Adipose tissue (tissue), 3 donors: ENCODE data around the gene PIEZO1. TPM values are rescaled to one million over a fixed set of nuclear protein-coding genes. Genes with fewer than 3 reads are reported as not detected.
A peak's percentile ranks its signal among the peaks of the same experiment; 100 is the strongest.

Source experiments
- H3K27ac ChIP-seq: one replicate; pipeline ENCODE4 v1.5.1; 2013; ENCODE audit warnings: low read depth, low read length
- WGBS, 3 donors: extraction: QIAGEN DNeasy Blood & Tissue Kit; methylation state at CpG; one replicate each; pipeline ENCODE4 v1.1.7; 2013; 5-methylcytosine and 5-hydroxymethylcytosine counted together
- polyA plus RNA-seq, 3 donors: library from polyadenylated mRNA; stranded (reverse); fragments of 200-250 nt; gene quantifications; one replicate each; pipeline ENCODE4 v1.2.3, GENCODE V29; 2013
- donor health status: healthy with polysubstance abuse.
- donor health status: Bipolar disorder and iron deficiency.
- donor health status: healthy.

PIEZO1 gene
- polyA plus RNA-seq, 3 donors, result 61.0 to 436 (median 237) TPM

DNA sequence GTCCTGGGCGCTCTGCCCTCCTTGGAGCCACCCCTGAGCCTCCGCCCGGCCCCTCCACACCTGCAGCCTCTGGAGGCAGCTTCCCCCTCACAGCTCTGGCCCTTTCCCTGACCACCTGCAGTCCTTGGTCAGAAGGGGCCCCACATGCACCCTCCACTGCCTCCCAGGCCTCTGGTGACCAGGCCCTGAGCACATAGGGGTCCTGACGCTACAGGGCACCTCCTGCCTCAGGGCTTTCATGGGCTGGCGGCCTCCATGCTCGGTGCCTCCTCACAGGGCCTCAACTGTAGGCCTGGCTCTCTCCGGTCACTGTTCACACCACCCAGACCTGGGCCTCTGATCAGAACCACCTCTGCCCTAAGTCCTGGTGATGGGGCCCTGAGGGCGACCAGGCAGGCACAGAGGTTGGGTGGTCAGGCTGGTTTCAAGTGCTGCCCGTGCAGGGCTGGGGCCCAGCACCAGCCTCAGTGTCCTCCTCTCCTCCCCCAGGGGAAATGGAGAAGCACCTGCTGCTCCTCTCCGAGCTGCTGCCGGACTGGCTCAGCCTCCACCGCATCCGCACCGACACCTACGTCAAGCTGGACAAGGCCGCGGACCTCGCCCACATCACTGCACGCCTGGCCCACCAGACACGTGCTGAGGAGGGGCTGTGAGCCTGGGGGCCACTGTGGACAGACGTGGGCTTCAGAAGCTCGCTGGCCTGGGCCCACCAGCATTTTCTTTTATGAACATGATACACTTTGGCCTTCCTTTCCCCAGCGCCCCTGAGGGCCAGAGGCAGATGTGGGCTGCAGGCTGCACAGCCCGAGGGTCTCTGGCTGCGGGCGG lies 22.8 kb upstream of the PIEZO1 start:
- 90 to 94% (median 94%) methylated on average over 26 of the region's 26 CpGs for whole genome bisulfite sequencing, 3 donors
- H3K27ac ChIP-seq, result no peak overlapping the region

DNA sequence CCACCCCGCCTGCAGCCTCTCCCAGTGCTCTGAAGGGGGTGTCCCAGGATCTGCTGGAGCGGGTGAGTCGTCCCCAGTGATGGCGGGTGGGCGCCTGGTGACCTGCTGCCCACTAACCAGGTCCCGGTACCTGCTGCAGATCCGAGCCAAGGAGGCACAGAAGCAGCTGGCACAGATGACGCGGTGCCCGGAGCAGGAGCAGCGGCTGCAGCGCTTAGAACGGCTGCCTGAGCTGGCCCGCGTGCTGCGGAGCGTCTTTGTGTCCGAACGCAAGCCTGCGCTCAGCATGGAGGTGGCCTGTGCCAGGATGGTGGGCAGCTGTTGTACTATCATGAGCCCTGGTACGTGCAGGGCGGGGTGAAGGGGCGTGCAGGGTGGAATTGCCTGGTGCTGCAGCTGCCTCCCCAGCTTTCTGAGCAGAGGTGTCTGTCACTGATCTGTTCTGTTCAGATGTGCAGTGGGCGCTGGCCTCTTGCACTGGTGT lies 22.2 kb upstream of the PIEZO1 start:
- WGBS, 3 donors, result 88 to 93% (median 91%) methylated on average over 23 to 24 of the region's 24 CpGs
- no peak overlapping the region for H3K27ac ChIP-seq

DNA sequence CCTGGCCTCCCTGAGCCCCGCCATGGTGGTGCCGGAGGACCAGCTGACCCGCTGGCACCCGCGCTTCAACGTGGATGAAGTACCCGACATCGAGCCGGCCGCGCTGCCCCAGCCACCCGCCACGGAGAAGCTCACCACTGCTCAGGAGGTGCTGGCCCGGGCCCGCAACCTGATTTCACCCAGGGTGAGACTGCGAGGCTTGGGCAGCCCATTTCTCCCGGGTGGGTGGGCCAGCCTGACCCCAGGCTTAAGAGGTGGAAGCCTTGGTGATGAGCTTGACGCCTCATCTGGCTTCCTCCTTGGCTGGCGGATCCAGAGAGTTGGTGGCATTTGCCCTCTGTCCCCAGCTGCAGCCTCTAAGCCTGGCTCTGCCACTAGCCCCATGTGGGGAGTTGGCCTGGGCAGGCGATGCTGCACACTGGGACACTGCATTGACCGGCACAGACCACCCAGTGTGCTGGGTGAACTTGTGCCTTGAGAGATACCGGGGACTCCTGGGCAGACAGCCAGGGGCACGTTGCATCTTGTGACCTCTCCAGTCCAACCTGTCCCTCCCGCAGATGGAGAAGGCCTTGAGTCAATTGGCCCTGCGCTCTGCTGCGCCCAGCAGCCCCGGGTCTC lies 21.6 kb upstream of the PIEZO1 start:
- WGBS, 3 donors, result 79 to 85% (median 82%) methylated on average over 26 to 27 of the region's 27 CpGs
- H3K27ac ChIP-seq, result no peak overlapping the region

DNA sequence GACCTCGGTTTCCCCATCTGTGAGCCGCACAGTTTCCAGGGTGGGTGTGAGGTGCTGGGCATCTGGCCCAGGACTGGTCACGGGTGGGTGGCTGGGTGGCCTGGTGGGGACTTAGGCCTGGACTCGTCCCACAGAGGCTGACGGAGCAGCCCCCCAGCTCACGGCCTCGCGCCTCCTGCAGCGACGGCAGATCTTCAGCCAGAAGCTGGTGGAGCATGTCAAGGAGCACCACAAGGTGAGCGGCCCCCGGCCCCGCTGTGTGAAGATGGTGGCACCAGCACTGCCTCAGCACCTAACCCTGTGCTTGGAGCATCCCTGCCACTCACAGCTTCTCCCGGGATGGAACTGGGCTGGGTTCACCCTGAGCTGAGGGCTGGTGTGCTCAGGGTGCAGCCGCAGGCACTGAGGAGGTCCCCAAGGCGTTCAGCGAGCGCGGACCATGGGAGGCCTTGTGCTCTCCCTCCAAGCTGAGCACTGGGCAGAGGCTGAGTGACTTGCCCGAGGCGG lies 20.9 kb upstream of the PIEZO1 start:
- WGBS, 3 donors, result 90 to 95% (median 95%) methylated on average over 21 of the region's 21 CpGs
- H3K27ac ChIP-seq, result no peak overlapping the region

DNA sequence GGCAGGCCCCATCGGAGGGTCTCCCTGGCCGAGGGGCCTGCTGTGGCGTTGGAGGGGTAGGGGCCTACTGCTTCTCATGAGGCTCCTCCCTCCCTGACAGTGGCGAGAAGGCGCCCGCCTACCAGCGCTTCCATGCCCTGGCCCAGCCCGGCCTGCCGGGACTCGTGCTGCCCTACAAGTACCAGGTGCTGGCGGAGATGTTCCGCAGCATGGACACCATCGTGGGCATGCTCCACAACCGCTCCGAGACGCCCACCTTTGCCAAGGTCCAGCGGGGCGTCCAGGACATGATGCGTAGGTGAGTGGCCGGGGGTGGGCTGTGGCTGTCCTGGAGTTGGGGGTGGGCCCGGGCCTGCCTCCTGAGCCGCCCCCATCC lies 20.3 kb upstream of the PIEZO1 start:
- WGBS, 3 donors, result 86 to 88% (median 88%) methylated on average over 21 to 22 of the region's 22 CpGs
- H3K27ac ChIP-seq, result no peak overlapping the region

DNA sequence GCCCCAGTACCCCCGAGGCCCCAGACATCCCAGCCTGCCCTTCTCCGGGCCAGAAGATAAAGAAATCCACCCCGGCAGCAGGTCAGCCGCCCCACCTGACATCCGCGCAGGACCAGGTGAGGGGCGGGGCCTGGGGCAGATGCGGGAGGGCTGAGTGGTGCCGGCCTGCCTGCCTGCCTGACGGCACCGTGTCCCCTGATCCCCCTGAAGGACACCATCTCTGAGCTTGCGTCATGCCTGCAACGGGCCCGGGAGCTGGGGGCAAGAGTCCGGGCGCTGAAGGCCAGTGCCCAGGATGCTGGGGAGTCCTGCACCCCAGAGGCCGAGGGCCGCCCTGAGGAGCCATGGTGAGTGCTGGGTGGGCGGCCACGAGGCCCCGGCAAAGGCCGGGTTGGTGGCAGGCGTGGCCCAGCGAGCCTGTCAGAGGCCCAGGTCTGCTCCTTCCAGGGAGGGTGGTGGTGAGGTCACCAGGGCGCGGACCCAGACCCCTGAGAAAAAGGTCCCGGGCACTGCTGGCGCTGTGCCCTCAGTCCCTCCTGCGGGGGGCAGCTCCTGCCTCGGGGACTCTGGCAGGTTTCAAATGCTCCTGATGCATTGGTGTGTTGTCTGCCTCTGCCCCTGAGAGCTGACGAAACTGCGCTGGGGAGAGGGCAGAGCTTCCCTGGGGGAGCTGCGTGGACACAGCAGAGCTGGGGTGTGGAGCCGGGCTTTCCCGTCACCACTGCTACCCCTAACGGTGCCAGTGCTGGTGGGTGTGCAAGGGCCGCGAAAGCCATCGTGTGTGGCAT lies 19.7 kb upstream of the PIEZO1 start:
- H3K27ac ChIP-seq, result no peak overlapping the region
- 27 to 31% (median 28%) methylated on average over 37 to 39 of the region's 39 CpGs for WGBS, 3 donors

DNA sequence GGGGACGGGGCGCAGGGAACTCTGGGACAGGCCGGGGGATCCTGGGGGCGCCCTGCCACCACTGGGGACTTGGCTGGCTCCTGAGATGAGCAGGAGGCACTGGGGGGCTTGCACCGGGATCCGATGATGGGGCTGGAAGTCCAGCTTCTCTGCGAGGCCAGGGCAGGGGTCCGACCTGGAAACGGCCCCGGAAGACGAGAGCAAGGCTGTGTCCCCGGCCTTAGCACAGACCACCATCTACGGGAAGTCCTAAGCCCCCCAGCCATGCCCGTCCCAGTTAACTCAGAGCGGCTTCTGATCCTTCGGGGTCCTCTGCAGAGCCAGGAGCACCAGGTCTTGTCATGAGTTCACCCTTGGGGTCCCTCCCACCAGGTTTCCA lies 19.1 kb upstream of the PIEZO1 start:
- 1 to 3% (median 2%) methylated on average over 14 to 16 of the region's 16 CpGs for WGBS, 3 donors
- H3K27ac ChIP-seq, result no peak overlapping the region

DNA sequence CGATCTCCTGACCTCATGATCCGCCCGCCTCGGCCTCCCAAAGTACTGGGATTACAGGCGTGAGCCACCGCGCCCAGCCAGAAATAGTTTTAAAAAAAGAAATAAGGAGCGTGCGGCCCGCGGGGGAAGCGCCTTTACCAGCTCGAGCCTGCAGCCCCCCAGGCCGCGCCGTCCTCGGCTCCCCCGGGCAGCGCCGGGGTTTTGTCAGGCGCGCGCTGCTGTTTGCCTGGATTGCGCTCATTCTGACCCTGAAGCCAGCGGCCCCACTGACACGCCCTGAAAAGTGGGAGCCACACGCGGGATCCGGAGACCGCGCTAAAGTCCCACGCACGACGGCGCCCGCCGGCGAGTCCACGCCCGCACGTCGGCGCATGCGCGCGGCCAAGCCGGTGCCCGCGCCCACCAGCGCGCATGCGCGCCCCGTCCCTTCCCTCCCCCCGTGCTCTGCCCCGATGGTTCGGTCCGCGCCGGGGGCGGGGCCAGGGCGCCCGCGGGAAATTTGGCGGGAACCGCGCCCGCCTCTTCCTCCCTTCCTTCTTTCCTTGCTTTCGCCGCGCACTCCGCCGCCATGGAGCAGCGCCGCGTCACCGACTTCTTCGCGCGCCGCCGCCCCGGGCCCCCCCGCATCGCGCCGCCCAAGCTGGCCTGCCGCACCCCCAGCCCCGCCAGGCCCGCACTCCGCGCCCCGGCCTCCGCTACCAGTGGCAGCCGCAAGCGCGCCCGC lies 18.4 kb upstream of the PIEZO1 start, which contains the start of gene CDT1:
Gene CDT1, plus strand, starts transcription at position 526 of the 724 bp plus-strand sequence. Its CDS starts 43 bp downstream, at position 569.
- H3K27ac ChIP-seq, result peak within 1 kb of the TSS; percentile 44
- 0 to 1% (median 1%) methylated on average over 84 to 97 of the region's 98 CpGs for WGBS, 3 donors

DNA sequence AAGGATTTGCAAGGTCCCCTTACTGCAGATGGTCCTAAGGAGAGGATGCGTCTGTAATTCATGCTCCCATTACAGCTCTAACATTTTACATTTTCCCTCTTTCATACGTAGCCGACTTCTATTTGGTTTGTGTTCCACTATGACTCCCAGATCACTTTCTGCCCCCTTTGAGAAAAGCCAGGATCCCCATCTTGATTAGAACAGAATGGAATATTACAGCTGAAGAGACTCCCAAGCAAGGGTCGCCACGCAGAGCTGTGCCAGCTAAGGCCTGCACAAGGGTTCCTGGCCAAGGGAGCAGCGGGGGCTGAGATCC lies 15.2 kb upstream of the PIEZO1 start:
- no peak overlapping the region for H3K27ac ChIP-seq
- 71 to 78% (median 77%) methylated on average over 6 of the region's 6 CpGs for WGBS, 3 donors

DNA sequence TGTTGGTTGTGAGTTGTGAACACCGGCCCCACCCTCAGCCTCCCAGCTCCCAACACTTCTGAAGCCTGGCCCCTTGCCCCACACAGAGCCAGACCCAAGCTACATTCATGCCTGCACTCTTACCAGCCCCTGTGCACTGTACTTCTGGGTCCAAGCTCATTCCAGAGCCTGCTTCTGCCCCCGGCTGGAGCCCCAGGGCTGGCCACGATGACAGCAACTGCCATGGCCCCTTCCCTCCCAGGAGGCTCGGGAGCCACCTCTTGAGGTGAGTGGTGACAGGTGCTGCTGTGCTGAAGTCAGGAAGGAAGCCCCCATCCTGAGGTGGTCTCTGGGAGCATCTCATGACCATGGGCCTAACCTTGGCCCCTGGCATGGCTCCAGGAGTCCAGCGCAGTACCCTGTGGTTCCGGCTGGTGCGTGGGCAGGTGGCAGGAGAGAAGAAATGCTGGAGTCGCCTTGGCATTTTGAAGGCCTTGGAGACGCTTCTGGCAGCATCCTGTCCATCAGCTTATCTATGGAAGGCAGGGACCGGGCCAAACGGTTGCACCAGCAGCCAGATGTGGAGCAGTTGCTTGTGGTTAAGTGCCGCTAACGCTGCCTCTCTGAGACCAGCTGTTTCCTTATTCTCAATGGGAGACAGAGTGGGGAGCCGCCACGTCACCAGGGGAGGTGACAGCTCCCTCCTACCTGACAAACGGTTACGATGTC lies 14.7 kb upstream of the PIEZO1 start:
- no peak overlapping the region for H3K27ac ChIP-seq
- 56 to 84% (median 73%) methylated on average over 17 of the region's 17 CpGs for WGBS, 3 donors

DNA sequence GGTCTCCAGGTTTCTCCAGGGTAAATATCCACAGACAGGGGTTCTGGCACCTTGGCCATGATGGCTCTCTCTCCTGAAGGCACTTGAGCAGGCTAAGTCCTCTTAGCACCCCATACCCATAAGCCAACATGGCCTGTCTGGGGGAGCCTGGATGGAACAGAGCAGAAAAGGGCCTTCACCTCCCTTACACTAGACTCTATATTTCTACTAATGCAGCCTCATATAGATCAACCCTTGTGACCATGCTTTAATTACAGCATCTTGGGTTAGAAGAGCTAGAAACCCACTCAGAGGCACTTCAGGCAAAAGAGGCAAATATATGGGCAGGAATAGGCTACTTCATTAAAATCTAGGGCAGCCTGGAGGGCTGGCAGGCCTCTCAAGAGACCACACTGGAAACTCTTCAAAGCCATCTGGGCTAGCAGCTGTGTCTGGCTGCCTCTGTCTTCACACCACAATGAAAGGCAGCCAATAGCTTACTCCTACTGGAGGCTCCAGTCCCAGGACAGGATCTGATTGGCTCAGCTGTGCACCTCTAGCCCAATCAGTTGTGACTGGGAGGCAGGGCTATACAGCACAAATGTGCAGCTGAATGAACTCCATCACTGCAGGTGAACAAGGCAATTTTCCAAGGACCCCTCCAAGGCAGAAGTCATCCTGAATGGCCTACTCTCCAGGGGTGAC lies 13.9 kb upstream of the PIEZO1 start:
- no peak overlapping the region for H3K27ac ChIP-seq

DNA sequence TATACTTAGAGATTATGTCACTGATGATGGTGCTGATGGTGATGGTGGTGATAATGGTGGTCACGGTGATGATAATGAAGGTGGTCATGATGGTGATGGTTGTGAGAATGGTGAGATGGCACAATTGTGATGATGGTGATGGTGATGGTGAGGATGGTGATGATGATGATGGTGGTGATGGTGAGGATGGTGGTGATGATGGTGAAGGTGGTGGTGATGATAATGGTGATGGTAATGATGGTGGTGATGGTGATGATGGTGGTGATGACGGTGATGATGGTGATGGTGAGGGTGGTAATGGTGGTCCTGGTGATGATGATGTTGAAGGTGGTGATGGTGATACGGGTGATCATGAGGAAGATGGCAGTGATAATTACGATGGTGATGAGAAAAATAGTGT lies 13.1 kb upstream of the PIEZO1 start:
- H3K27ac ChIP-seq, result no peak overlapping the region
- 93 to 96% (median 95%) methylated on average over 4 of the region's 4 CpGs for WGBS, 3 donors

DNA sequence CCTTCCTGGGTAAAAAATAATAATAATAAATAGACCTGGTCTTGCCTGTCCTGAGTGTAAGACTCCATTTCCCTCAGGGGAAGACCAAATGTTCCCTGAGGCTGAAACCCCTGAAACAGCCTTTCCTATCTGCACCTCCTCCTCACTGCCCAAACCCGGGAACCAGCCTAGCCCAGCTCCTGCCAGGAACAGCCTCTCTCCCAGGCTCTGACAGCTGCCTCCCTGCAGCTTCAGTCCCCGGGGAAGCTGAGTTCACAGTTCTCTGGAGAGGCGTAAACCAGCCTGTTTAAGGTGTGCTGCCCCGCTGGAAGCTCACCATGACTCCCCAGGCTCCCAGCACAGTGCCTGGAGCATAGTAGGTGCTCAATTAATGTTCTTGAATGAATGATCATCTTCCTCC lies 11.3 kb upstream of the PIEZO1 start:
- WGBS, 3 donors, result 67 to 81% (median 70%) methylated on average over 4 of the region's 4 CpGs
- no peak overlapping the region for H3K27ac ChIP-seq

DNA sequence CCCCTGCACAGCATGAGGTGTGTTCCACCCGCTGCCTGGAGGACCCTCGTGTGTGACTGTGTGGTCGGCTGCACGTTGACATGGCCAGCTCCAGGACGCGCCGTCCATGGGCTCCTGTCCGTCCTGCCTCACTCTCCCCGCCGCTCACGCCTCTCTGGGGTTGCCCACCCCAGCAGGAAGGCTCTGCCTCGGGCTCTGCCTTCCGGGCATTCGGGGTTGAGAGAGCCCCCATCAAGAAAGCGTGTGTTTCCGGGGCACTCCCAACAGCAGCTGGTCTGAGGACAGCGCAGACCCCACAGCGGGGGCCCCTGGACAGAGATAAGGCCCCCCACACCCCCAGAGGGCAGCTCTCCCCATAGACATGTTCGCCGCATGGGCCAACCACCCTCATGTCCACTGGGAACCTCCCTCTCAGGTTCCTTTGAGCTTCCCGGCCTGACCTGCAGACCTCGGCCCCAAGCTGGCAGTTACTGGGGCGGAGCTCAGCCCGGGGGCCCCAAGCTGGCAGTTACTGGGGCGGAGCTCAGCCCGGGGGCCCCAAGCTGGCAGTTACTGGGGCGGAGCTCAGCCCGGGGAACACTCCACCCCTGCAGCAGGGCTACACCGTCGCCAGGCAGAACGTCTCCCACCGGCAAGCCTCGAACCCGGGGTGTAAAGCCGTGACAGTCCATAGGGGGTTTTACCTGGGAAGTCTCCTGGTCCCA lies 8.4 kb upstream of the PIEZO1 start:
- H3K27ac ChIP-seq, result no peak overlapping the region
- 37 to 51% (median 37%) methylated on average over 32 to 35 of the region's 35 CpGs for WGBS, 3 donors

DNA sequence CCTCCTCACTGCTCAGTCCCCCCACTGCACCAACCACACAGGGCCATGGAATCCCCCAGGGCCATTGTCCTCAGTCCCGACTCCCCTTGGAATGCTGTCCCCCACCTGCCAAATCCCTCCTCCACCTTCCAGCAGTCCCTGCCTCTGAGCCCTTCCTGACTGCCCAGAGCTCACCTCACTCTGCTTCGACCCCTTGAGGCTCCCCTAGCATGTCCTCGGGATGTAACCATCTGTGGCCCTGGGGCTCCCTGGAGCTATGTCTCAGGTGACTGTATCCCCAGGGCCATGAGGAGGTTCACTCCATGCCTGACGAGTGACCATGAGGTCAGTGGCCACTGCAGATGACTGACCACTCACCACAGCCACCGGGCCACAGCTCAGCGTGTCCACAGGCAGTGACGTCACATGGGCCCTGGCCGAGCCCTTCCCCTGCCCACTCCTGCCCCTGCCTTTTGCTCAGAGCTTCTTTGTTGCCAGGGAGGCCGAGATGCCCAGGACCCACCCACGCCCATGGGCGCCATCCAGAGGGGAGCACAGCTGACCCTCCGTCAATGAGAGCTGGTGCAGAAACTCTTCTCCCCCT lies 7.7 kb upstream of the PIEZO1 start:
- no peak overlapping the region for H3K27ac ChIP-seq
- WGBS, 3 donors, result 67 to 74% (median 68%) methylated on average over 11 to 12 of the region's 12 CpGs

DNA sequence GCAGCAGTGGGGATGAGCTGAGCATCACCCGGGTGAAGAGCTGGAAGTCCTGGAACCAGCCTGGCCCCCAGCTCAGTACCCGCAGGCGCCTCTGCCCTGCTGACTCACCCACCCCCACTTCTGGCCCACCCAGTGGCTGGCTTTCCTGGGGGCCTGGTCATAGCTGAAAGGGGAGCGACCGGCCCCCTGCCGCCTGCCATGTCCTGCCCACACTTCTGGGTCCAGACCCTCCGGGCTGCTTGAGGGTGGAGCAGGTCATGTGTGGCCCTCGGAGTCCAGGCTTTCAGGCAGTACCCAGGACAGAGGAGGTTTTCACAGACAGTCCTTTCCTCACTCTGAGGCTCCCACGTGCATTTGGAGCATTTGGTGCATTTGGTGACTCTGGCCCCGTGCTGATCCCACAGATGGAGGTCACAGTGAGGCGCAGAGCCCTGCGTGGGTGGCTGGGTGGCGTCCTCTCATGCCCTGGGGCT lies 7.1 kb upstream of the PIEZO1 start:
- 52 to 59% (median 53%) methylated on average over 13 of the region's 13 CpGs for WGBS, 3 donors
- no peak overlapping the region for H3K27ac ChIP-seq
